Activated CD4-positive, alpha-beta memory T cell treated with anti-CD3 and anti-CD28 coated beads for 36 hours (primary cell): ENCODE results near the gene DACT2. TPM values are rescaled to one million over a fixed set of nuclear protein-coding genes. Genes with fewer than 3 reads are reported as not detected.
"Not testable (repeated sequence)": the region's sequence is repeated elsewhere in the genome, so short reads cannot be mapped to it uniquely, and the experiment has no call there.

Experiments
- CTCF ChIA-PET: fragments of 350-600 bp; sonication (Branson Sonifier 250); formaldehyde crosslinking; loops from one replicate; lab custom pipeline; 2021; ENCODE audit warnings: antibody characterized with exemption, inconsistent platforms; lab: Charles Lee
- POLR2A ChIA-PET: fragments of 350-600 bp; sonication (Branson Sonifier 250); formaldehyde crosslinking; loops from one replicate; lab custom pipeline; 2021; ENCODE audit warnings: antibody characterized with exemption; lab: Charles Lee
- DNase-seq: peaks from one replicate; pipeline ENCODE4 v3.0.0-alpha.2; 2020
- H3K27ac Mint-ChIP-seq: one replicate; pipeline ENCODE4 v1.8.0; 2021; ENCODE audit warnings: mixed read lengths
- H3K27me3 Mint-ChIP-seq: one replicate; pipeline ENCODE4 v1.8.0; 2021; ENCODE audit warnings: mixed read lengths
- H3K36me3 Mint-ChIP-seq: one replicate; pipeline ENCODE4 v1.8.0; 2021; ENCODE audit warnings: mixed read lengths
- H3K4me1 Mint-ChIP-seq: one replicate; pipeline ENCODE4 v1.8.0; 2021; ENCODE audit warnings: low read depth, mixed read lengths
- H3K4me3 Mint-ChIP-seq: one replicate; pipeline ENCODE4 v1.8.0; 2021; ENCODE audit warnings: mild to moderate bottlenecking, mixed read lengths
- H3K9me3 Mint-ChIP-seq: one replicate; pipeline ENCODE4 v1.8.0; 2021; ENCODE audit warnings: mixed read lengths
- intact Hi-C: fragments of 100-400 bp; cut with micrococcal nuclease; formaldehyde crosslinking; loops from one replicate; pipeline ENCODE4 v1.15.1; 2023
- total RNA-seq, 2 experiments: library from RNA; stranded (reverse); gene quantifications; one replicate each; pipeline ENCODE4 v1.2.3, GENCODE V29; 2021

Gene DACT2
- total RNA-seq, 2 experiments from 2014 or later = not detected

DNA sequence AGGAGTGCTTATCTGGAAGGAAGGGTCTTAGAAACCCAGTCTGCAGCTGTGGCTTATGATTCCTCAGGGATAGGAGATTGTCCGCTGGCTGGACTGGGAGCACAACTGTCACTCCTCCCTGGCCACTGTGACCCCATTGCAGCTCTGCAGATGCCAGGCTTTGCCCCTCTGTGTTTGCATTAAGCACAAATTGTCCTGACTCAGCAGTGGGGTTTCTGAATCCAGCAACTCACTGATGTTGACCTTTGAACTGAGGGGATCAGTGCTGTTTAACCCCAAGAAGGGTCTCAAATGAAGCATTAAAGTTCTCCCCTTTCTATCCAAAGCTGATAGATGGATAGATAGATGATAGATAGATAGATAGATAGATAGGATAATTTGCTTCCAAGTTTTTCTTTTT, 29.5 kb downstream of the DACT2 start:
- no peak overlapping the region for H3K27ac Mint-ChIP-seq
- CTCF ChIA-PET = no interaction called here

DNA sequence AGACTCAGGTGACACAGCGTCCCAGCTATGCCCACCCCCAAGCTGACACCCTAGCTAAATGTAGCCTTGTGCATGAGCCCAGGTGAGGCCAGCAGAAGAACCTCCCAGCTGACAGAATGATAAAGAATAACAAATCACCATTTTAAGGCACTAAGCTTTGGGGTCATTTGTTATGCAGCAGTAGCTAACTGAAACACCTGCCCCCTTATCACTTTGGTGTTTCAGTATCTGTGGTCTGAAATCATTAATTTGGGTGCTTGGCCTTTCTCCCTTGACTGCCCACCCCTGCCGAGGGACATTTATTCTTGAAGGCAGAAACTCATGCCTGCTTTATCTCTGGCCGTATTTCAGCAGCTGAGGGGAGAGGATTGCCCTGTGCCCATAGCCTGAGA, 30.0 kb downstream of the DACT2 start:
- Mint-ChIP-seq H3K9me3 (no peaks in the 10 kb centered on the region), H3K27ac (no peak overlapping the region), H3K4me3 (no peak overlapping the region), H3K36me3 (no peaks in the 10 kb centered on the region), H3K4me1 (peaks cover 23% of the 10 kb centered on the region), H3K27me3 (peaks cover 22% of the 10 kb centered on the region)
- ChIA-PET CTCF (no interaction called here), POLR2A (no interaction called here)
- intact Hi-C loops = loop anchor here (5.0 kb wide), 1 partner anchor 63 kb away; no protein-coding TSS in a partner anchor
- DNase-seq = no peak

More for the DNA sequence above, 29.5 kb downstream of the DACT2 start:
- Mint-ChIP-seq H3K27me3 (peaks cover 17% of the 10 kb centered on the region), H3K36me3 (no peaks in the 10 kb centered on the region), H3K9me3 (no peaks in the 10 kb centered on the region), H3K4me1 (peaks cover 23% of the 10 kb centered on the region), H3K4me3 (no peak overlapping the region)
- POLR2A ChIA-PET = no interaction called here
- intact Hi-C loops = no loop called here
- DNase-seq = no peak

DNA sequence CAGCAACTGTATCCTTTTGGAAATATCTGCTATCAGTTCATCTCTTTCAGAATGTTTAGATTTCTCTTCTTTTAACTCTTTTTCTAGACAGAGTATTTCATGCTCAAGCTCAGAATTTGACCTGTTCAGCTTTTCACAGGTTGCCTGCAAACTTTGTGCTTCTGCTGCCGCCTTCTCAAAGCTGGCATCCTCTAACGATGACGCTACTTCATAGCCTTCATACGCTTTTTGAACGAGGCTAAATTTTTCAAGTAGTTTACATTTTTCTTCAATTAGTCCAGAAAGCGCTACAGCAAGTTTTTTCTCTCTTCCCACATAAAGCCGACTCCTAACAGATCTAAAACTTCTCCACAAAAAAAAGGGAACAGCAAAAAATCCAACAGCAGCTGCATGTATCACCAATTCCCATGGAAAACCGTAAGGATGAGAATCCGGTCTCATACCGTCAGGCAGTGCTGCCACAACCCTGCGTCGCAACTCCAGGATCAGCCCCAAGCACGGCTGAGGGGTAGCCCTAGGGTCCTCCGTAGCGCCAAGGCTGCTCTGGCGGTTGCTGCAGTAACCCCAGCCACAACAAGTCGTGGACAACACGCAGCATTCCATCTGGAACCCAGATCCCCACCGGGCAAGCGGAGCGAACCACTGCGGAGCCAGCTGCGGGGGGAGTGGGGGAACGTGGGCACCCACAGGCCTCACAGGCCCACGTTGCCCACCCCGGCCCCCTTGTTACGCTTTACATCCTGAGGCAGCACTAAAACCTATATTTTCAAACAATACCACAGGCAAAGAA, 30.6 kb downstream of the DACT2 start:
- H3K27me3 Mint-ChIP-seq = peaks cover 25% of the 10 kb centered on the region
- intact Hi-C loops = loop anchor here (5.0 kb wide), 1 partner anchor 63 kb away; no protein-coding TSS in a partner anchor
- no peaks in the 10 kb centered on the region for H3K9me3 Mint-ChIP-seq
- ChIA-PET CTCF (no interaction called here), POLR2A (no interaction called here)
- H3K4me1 Mint-ChIP-seq = peaks cover 23% of the 10 kb centered on the region
- no peak overlapping the region for H3K4me3 Mint-ChIP-seq
- DNase-seq = no peak
- no peak overlapping the region for H3K27ac Mint-ChIP-seq
- H3K36me3 Mint-ChIP-seq = no peaks in the 10 kb centered on the region

DNA sequence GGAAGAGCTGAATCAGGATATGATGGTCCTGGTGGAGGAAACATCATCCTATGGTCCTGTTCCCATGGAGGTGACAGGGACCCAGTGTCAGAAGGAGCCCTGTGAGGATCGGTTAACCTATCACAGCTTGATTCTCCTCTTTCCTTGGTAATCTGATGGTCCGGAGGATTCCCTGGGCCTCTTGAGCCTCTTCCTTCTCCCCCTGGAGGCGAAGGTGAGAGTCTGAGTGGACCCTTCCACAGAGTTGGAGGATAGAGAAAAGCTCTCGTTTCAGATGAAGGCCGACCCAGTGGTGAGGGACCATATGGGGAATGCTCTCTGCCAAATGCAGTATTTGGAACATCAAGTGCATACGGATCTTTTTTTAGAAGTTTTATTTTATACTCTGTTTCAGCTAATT, 32.1 kb downstream of the DACT2 start:
- Mint-ChIP-seq H3K4me1 (peaks cover 23% of the 10 kb centered on the region), H3K27me3 (peaks cover 21% of the 10 kb centered on the region), H3K27ac (peak overlapping the region; percentile 69)
- intact Hi-C loops = loop anchor here (5.0 kb wide), 1 partner anchor 65 kb away; no protein-coding TSS in a partner anchor
- H3K36me3 Mint-ChIP-seq, DNase-seq, H3K9me3 Mint-ChIP-seq, H3K4me3 Mint-ChIP-seq, POLR2A ChIA-PET: not testable (repeated sequence)
- CTCF ChIA-PET = interaction anchor here (0.6 kb wide), 1 partner anchor 1299 kb away, joined by 4 read pairs; no protein-coding TSS in a partner anchor

DNA sequence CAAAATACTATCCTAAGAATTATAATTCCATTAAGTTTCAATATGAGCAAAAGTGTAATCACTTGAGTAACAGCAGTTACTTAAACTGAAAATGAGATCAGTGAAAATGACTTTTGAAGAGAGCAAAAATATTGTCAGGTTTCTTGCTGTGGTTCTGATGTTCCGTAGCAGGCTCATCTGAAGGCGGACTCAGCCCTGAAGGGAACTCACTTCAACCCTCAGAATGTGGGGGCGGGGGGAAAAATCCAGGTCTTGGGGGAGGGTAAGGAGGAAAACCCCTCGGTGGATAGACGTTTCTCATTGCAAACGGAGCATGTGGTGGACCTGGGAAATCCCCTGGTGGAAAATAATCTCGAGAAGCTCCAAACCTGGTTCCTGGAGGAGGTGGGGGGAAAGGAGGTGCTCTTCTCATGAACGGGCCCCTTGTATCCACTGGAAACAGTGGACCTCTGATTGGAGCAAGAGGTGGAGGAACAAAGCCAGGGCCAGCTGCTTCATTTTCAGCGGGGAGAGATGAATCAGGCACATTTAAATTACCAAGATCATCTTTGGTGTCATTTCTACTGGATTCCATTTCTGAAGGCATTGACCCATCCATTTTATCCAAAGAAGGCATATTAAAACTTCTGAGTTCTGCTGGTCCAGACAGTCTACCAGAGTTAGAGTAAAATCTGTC, 32.7 kb downstream of the DACT2 start:
- Mint-ChIP-seq H3K27ac (peak overlapping the region; percentile 69), H3K27me3 (peaks cover 25% of the 10 kb centered on the region), H3K4me1 (peaks cover 23% of the 10 kb centered on the region)
- H3K4me3 Mint-ChIP-seq, H3K36me3 Mint-ChIP-seq, CTCF ChIA-PET, H3K9me3 Mint-ChIP-seq, POLR2A ChIA-PET: not testable (repeated sequence)
- intact Hi-C loops = loop anchor here (5.0 kb wide), 1 partner anchor 65 kb away; no protein-coding TSS in a partner anchor
- DNase-seq = peak; percentile 74

DNA sequence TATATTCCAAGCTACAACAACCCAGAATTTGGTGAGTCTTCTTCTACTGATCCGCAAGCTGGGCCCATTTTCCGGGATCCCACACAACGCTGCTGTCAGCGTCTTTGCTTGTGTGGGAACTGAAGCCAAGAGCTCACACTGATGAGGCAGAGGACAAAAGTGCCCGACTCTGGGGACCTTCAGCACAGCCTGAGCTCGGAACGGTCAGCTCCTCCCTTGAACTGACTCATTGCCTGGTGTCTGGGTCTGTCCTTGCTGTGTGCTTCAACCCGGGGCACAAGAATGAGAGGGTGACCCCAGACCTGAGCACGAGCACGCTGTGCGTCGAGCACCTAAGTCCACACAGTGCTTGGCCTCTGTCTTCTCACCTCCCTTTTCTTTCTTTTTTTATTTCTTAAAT, 33.5 kb downstream of the DACT2 start:
- H3K4me3 Mint-ChIP-seq = no peak overlapping the region
- intact Hi-C loops = loop anchor here (5.0 kb wide), 1 partner anchor 66 kb away; no protein-coding TSS in a partner anchor
- no peak for DNase-seq
- ChIA-PET POLR2A (no interaction called here), CTCF (no interaction called here)
- peaks cover 25% of the 10 kb centered on the region for H3K4me1 Mint-ChIP-seq
- H3K27me3 Mint-ChIP-seq = peaks cover 28% of the 10 kb centered on the region
- no peak overlapping the region for H3K27ac Mint-ChIP-seq
- no peaks in the 10 kb centered on the region for H3K36me3 Mint-ChIP-seq
- H3K9me3 Mint-ChIP-seq = no peaks in the 10 kb centered on the region

DNA sequence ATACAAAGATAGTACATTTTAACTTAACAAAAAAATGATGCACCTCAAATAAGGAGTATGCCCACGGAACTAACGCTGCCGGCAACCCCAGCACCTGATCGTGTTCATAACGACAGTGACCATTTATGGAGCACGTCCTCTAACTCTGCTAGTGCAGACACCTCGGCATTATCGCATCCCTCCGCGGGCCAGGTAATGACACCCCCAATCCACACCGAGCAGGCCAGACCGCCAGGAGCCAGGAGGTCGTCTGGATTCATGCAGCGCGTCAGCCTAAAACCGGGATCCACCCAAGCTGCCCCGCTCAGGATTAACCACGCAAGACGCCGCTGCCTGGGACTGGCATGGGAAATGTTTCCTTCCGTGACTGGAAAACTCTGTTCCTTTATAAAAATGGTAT, 34.1 kb downstream of the DACT2 start:
- intact Hi-C loops = loop anchor here (5.0 kb wide), 1 partner anchor 67 kb away; no protein-coding TSS in a partner anchor
- Mint-ChIP-seq H3K9me3 (no peaks in the 10 kb centered on the region), H3K4me3 (no peak overlapping the region), H3K27ac (no peak overlapping the region), H3K4me1 (peaks cover 25% of the 10 kb centered on the region), H3K27me3 (peaks cover 28% of the 10 kb centered on the region), H3K36me3 (no peaks in the 10 kb centered on the region)
- POLR2A ChIA-PET = no interaction called here
- CTCF ChIA-PET = no interaction called here
- DNase-seq = no peak

DNA sequence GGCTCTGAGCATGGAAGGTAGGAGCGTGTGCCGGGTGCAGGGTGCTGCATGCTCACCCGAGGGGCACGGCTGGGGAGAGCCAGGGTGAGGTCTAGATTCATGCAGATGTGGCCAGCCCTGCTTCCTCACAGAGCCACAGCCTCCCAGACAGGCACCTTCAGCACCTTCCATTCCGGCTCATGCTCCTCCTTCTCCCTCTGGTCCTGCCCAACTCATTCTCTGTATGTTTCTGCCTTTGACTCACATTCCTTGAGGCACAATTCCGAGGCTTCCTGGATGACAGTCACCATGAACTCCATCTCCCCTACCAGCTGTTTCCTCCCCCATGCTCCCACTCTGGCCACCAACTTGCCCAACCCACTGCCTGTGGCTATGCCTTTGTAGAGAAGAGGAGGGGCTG, 35.4 kb downstream of the DACT2 start:
- Mint-ChIP-seq H3K36me3 (no peaks in the 10 kb centered on the region), H3K4me3 (no peak overlapping the region), H3K9me3 (no peaks in the 10 kb centered on the region), H3K27ac (no peak overlapping the region), H3K4me1 (peaks cover 25% of the 10 kb centered on the region), H3K27me3 (peaks cover 27% of the 10 kb centered on the region)
- DNase-seq = no peak
- intact Hi-C loops = no loop called here
- CTCF ChIA-PET = no interaction called here
- POLR2A ChIA-PET = no interaction called here

DNA sequence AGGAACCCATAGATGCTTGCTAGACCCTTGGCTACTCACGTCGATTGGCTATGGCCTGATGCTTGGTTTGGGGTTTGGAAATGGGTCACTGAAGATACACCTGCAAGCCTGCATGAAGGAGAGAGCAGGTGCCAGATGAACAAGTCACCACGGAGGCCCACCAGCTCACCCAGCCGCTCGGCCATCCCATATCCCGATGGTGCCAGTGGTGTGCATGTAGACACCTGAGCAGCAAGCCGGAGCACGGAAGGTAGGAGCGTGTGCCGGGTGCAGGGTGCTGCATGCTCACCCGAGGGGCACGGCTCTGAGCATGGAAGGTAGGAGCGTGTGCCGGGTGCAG, 35.9 kb downstream of the DACT2 start:
- intact Hi-C loops = no loop called here

DNA sequence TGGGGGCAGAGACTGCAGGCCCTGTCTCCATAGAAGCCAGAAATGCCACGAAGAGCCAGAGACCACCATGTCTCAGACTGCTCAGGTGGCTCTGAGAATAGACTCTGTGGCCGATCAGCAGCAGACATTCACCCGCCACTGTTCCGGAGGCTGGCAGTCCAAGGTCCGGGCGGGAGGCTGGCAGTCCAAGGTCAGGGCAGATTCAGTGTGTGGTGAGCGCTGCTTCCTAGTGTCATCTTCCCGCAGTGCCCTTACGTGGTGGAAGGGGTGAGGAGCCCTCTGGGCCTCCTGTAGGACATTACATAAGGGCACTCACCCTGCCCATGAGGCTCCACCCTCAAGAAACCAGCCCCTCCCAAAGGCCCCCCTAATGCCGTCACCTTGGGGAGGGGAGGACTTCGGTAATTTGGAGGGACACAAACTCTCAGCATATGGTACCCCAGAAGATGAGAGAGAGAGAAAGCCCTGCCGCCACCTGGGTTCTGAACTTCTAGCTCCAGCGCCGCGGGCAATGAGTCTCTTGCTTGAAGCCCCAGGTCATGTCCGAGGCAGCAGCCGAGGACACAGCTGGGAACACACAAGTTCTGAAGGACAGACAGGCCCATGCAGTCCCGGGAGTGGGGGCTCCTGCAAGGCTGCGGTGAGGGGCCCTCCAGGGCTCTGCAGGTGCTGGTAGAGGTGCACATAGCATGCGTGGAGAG, 36.4 kb downstream of the DACT2 start:
- CTCF ChIA-PET = no interaction called here
- no peak overlapping the region for H3K4me3 Mint-ChIP-seq
- POLR2A ChIA-PET = no interaction called here
- intact Hi-C loops = no loop called here
- no peak overlapping the region for H3K27ac Mint-ChIP-seq
- peaks cover 22% of the 10 kb centered on the region for H3K4me1 Mint-ChIP-seq
- no peak for DNase-seq
- H3K36me3 Mint-ChIP-seq = no peaks in the 10 kb centered on the region
- H3K27me3 Mint-ChIP-seq = peaks cover 25% of the 10 kb centered on the region
- no peaks in the 10 kb centered on the region for H3K9me3 Mint-ChIP-seq

More for the DNA sequence above, 35.9 kb downstream of the DACT2 start:
- Mint-ChIP-seq H3K27ac (no peak overlapping the region), H3K4me3 (no peak overlapping the region), H3K27me3 (peaks cover 27% of the 10 kb centered on the region), H3K9me3 (no peaks in the 10 kb centered on the region), H3K36me3 (no peaks in the 10 kb centered on the region), H3K4me1 (peaks cover 25% of the 10 kb centered on the region)
- ChIA-PET POLR2A (no interaction called here), CTCF (no interaction called here)
- no peak for DNase-seq

DNA sequence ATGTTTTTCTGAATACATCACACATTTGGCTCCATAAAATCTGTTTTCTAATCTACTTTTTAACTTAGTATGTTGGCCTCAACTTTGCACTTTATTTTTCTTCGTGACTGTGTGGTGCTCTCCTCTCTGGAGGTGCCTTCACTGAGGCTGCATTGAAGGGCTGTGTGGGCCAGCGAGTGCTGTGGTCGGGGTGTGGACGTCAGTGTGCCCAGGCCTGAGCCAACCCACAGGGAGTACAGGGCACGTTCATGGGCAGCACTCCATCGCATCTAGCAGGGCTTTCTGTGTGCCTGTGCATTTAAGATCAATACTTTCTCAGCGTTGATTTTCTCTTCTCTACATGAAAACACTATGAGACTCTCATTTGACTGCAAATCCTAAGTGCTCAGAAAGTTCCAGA, 37.8 kb downstream of the DACT2 start:
- no peak for DNase-seq
- Mint-ChIP-seq H3K27ac (no peak overlapping the region), H3K9me3 (no peaks in the 10 kb centered on the region), H3K36me3 (no peaks in the 10 kb centered on the region), H3K27me3 (peaks cover 30% of the 10 kb centered on the region), H3K4me1 (peaks cover 10% of the 10 kb centered on the region), H3K4me3 (no peak overlapping the region)
- intact Hi-C loops = no loop called here
- CTCF ChIA-PET = no interaction called here
- POLR2A ChIA-PET = no interaction called here

DNA sequence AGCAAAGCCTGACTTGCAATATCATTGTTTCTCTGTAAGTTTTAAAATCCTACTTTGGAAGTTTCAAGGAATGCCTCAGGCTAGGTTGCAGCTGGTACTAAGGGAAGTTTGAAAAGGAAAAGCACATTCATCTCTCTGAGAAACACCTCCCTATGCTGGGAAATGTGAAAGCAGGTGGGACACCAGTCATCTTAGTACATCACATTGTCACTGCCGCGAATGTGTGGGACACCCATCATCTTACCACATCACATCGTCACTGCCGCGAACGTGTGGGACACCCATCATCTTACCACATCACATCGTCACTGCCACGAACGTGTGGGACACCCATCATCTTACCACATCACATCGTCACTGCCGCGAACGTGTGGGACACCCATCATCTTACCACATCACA, 38.3 kb downstream of the DACT2 start:
- H3K4me3 Mint-ChIP-seq, H3K4me1 Mint-ChIP-seq, H3K36me3 Mint-ChIP-seq, intact Hi-C loops, DNase-seq, CTCF ChIA-PET, POLR2A ChIA-PET, H3K27ac Mint-ChIP-seq, H3K9me3 Mint-ChIP-seq: not testable (repeated sequence)
- peaks cover 30% of the 10 kb centered on the region for H3K27me3 Mint-ChIP-seq
